GM18502 (cell line): ENCODE measurements around the gene PMM1.

Source experiments
- ATAC-seq: cut with Tn5 transposase; IDR thresholded peaks from one replicate; pipeline ENCODE4 v1.9.1; 2021; ENCODE audit warnings: mild to moderate bottlenecking; ENCODE audit not compliant: unreplicated experiment, poor library complexity

PMM1 gene

GRCh38 chr22:41540365-41540764 lies 49.3 kb downstream of the PMM1 start:
- ATAC-seq = no peak

- ATAC-seq = no peak
Measured at GRCh38 chr22:41540006-41540315, 49.7 kb downstream of the PMM1 start.

DNA sequence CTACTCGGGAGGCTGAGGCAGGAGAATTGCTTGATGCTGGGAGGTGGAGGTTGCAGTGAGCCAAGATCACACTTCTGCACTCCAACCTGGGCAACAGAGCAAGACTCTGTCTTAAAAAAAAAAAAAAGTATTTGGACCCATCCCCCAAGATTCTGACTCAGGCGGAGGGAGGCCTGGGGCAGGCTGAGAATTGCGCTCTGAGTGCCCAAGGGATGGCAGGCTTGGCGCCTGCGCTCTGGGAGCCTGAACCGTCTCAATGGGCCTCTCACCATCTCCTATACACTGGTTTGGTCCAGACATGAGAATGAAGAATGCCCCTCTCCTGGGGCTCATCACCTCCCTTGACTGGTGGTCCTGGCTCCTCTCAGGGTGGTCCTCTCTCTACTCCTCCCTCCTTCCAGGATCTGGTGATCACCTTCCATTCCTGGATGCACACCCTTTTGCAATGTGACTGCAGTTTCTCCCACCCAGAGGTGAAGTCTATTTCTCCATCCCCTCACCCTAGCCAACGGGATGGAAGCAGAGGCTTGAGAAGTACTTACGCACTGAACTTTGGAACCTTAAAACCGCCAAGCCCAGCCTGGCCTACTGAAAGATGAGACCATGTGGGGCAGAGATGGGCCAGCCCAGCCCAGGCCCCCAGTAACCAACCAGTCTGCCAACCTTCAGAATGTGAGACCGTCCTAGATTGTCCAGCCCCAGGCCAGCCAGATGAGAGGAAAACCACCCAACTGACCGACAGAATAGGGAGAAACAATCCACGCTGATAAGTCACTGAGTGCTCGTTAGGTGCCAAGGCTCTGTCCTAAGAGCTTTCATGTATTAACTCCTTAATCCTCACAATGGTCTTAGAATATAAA lies 50.3 kb downstream of the PMM1 start:
- no peak for ATAC-seq

DNA sequence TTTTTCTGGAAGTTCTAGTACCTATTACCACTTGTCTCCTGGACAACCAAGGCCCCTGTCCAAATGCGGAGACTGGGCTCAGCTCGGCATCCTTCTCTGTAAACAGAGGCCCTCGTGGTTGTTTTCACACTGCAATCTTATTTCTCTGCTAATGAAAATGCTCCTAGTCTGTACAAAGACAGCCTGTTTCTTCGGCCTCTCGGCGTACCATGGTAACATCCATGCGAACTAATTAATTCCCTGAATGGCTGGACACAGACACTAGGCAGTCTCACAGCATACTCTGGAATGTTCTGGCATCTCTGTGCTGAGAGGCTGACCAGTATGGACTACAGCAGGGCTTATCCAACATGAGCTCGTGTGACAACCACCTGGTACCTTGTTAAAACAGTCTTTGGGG lies 51.1 kb downstream of the PMM1 start:
- ATAC-seq = no peak

GRCh38 chr22:41537203-41537602 lies 52.4 kb downstream of the PMM1 start:
- no peak for ATAC-seq

DNA sequence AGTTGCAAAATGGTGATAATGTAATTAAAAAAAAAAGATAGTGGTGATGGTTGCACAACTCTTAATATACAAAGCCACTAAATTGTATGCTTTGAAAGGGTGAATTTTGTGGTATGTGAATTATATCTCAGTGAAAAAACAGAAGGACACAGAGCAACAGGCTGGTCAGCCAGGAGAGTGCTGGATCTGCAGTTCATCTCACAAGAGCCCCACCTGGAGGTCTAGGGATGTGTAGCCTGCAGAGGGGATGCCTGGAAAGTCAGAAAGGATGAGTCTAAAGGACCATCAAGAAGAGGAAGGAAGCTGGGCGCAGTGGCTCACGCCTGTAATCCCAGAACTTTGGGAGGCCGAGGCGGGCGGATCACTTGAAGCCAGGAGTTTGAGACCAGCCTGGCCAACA lies 54.4 kb downstream of the PMM1 start:
- no peak for ATAC-seq

- ATAC-seq = no peak
Measured at GRCh38 chr22:41534219-41534618, 55.4 kb downstream of the PMM1 start.

DNA sequence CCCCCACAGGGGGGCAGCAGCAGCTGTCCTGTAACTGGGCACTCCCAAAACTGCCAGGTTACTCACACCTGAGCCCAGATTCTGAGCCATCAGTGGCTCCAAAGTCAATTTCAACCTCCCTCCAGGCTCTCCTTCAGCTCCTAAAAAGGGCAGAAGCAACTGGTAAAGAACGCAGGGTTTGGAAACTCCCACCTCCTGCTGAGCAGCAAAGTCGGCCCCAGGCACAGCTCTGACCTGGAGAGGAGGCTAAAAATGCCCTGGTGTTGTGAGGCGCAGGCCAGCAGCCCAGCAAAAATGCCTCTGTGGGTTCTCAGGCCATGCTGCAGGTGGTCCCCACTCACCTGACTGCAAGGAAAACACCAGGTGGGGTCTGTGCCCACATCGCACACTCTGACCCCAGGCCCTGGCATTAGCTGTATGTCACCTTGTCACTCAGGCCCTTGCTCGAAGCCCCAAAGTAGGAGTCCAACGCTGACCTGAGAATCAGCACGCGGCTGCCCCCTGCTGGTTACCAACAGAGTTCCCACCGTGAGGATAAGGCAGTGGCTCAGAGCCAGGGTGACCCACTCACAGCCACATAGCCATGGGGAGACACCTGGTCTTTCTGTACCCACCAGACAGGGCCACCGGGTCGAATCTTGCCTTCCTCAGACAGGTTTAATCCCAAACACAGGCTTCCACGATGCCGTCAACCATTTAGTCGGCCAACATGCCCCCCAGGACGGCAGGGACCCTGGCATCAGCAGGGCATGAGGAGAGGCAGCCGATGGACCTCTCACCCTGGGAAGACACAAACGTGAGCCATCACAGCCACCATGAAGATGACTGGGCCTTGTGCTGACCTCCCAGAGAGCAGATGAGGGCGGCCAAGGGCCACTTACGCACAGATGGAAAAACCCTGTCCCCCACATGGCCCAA lies 56.5 kb downstream of the PMM1 start:
- no peak for ATAC-seq

DNA sequence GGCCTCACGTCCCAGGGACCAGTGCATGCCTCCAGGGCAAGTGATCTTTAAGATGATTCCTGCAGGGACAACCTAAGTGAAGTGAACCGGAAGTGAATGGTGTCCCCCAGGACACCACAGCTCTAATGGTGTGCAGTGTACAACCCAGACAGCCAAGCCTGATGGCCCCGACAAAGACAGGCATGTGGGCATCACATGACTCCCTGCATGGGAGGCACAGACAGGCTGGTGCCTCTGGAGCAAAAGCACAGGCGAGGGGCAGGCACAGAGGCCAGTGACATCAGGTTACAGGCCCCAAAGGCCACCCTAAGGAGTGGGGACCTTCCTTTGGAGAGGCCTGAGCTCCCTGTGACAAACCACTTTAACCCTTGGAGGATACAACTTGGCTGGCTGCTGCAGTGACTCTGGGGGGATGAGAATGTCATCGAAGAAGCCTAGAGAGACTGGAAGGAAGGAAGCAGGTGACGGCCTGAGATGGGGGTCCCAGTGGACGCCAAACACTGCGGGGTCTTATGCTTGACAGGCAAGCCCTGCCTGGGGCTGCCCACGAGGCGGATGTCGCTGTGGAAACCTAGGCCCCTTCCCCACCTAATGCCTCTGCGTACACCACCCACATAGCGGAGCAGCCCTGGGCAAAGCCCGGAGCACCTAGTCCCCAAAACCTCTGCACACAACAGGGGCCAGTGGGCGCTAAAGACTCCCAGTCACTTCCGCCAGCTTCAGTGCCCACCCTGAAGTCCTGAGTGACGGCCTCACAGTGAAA lies 57.7 kb downstream of the PMM1 start:
- no peak for ATAC-seq

GRCh38 chr22:41530890-41531714 lies 58.5 kb downstream of the PMM1 start:
- ATAC-seq = no peak

GRCh38 chr22:41528938-41529561 lies 60.6 kb downstream of the PMM1 start:
- no peak for ATAC-seq

DNA sequence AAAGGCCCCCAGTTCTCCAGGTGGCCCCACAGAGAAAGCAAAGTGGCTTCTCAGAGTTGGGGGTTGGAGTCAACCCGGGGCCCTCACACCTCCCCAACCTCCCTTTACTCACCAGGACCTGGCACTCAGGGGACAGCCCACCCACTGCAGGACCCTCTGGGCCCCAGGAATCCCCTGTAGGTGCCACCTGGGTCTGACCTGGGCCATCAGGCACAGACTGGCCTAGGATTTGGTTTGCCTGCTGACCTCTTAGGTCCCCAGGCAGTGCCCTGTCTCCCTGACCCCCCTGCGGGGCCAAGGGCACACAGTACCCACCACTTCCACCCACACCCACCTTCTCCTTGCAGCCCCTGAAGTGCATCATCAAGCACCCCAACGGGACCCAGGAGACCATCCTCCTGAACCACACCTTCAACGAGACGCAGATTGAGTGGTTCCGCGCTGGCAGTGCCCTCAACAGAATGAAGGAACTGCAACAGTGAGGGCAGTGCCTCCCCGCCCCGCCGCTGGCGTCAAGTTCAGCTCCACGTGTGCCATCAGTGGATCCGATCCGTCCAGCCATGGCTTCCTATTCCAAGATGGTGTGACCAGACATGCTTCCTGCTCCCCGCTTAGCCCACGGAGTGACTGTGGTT lies 61.4 kb downstream of the PMM1 start:
- no peak for ATAC-seq
